DND-41 (cell line): ENCODE data around the gene NPTXR.

Experiments used
- EZH2 ChIP-seq: IDR thresholded peaks from 3 replicates; pipeline ENCODE4 v1.6.1; 2012; ENCODE audit warnings: borderline replicate concordance, low read depth, mild to moderate bottlenecking, moderate library complexity, low read length, inconsistent platforms; ENCODE audit not compliant: severe bottlenecking
- TF ChIP-seq, protein P1 (sequence below): IDR thresholded peaks from 2 replicates; pipeline ENCODE4 v1.5.1; 2012; ENCODE audit warnings: borderline replicate concordance, low read length, moderate library complexity, mild to moderate bottlenecking; ENCODE audit not compliant: poor library complexity, severe bottlenecking; ENCODE audit errors: extremely low read depth

DNA sequence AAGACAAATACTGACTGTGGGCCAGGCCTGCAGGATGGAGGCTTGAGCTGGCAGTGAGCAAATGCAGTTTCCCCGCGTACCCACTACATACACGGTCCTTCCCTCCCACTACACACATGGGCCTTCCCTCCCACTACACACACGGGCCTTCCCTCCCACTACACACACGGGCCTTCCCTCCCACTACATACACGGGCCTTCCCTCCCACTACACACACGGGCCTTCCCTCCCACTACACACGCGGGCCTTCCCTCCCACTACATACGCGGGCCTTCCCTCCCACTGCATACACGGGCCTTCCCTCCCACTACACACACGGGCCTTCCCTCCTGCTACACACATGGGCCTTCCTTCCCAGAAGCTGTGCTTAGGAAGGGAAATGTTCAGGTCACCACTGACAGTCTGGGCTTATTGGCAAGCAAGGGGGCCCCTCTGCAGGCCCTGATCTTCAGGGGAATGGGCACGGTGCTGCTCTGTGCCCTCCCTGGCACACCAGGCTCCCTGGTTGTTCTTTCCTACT lies 60.7 kb downstream of the NPTXR start:
- TF ChIP-seq, protein P1, sequence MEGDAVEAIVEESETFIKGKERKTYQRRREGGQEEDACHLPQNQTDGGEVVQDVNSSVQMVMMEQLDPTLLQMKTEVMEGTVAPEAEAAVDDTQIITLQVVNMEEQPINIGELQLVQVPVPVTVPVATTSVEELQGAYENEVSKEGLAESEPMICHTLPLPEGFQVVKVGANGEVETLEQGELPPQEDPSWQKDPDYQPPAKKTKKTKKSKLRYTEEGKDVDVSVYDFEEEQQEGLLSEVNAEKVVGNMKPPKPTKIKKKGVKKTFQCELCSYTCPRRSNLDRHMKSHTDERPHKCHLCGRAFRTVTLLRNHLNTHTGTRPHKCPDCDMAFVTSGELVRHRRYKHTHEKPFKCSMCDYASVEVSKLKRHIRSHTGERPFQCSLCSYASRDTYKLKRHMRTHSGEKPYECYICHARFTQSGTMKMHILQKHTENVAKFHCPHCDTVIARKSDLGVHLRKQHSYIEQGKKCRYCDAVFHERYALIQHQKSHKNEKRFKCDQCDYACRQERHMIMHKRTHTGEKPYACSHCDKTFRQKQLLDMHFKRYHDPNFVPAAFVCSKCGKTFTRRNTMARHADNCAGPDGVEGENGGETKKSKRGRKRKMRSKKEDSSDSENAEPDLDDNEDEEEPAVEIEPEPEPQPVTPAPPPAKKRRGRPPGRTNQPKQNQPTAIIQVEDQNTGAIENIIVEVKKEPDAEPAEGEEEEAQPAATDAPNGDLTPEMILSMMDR, result no peak
- no peak for TF ChIP-seq EZH2
